GM12875 (cell line): Measurements from ENCODE around the gene PYM1.

Experiments
- H3K4me3 ChIP-seq: one replicate; pipeline ENCODE4 v1.5.1; 2011; ENCODE audit warnings: low read depth, low read length, control low read depth
- TF ChIP-seq, protein P1 (sequence below): IDR thresholded peaks from 2 replicates; pipeline ENCODE4 v1.5.1; 2011; ENCODE audit warnings: low read depth, mild to moderate bottlenecking, control low read depth, inconsistent platforms, low read length, moderate library complexity, borderline replicate concordance; ENCODE audit not compliant: insufficient read depth

The PYM1 gene

GRCh38 chr12:55933169-55933798, 5.6 kb upstream of the PYM1 start:
- no peak overlapping the region for H3K4me3 ChIP-seq
- TF ChIP-seq, protein P1, sequence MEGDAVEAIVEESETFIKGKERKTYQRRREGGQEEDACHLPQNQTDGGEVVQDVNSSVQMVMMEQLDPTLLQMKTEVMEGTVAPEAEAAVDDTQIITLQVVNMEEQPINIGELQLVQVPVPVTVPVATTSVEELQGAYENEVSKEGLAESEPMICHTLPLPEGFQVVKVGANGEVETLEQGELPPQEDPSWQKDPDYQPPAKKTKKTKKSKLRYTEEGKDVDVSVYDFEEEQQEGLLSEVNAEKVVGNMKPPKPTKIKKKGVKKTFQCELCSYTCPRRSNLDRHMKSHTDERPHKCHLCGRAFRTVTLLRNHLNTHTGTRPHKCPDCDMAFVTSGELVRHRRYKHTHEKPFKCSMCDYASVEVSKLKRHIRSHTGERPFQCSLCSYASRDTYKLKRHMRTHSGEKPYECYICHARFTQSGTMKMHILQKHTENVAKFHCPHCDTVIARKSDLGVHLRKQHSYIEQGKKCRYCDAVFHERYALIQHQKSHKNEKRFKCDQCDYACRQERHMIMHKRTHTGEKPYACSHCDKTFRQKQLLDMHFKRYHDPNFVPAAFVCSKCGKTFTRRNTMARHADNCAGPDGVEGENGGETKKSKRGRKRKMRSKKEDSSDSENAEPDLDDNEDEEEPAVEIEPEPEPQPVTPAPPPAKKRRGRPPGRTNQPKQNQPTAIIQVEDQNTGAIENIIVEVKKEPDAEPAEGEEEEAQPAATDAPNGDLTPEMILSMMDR: no peak

- H3K4me3 ChIP-seq: peak overlapping the region; percentile 90
- TF ChIP-seq, protein P1: no peak
Observed at GRCh38 chr12:55932551-55932910, 4.8 kb upstream of the PYM1 start.

DNA sequence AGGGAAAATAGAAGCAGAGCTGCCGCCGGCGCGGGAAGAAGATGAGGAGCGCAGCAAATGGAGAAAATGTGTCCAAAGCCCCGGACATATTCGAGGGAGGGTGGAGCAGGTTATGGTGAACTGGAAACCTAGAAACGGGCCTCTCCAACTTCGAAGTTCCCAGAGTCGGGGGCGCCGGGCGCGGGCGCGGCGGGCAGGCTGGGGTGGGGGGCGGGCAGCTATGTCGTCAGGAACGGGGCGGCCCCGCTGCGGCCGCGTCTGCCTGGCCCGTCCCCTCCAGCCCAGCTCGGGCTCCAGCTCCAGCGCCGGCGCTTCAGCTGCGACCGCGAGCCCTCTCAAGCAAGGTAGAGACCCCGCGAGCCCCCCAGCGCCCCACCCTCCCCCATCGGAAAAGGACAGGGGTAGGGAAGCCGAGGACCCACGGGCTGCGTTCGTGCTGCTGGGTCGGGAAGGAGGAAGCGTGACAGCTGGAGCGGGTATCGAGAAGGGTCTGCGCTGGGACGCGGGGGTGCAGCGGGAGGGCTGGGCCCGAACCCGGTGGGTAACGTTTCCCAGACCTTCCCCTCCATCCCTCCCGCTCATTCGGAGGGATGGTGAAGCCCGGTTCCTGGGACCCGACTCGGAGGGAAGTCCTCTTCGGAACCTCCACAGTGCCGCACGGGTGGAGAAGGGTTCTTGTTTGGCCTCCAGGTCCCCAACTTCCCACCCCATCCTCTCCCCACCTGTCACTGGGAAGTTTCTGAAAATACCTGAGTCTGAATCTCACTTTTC, 4.3 kb upstream of the PYM1 start:
- TF ChIP-seq, protein P1: no peak
- H3K4me3 ChIP-seq: peak overlapping the region; percentile 90

GRCh38 chr12:55931317-55931779, 3.7 kb upstream of the PYM1 start:
- peak overlapping the region; percentile 90 for H3K4me3 ChIP-seq
- TF ChIP-seq, protein P1: no peak

- H3K4me3 ChIP-seq: peak within 1 kb of the TSS; percentile 90
- TF ChIP-seq, protein P1: peak; percentile 63
Observed at GRCh38 chr12:55930771-55931316, 3.1 kb upstream of the PYM1 start, which contains the start of gene DGKA. Gene DGKA (plus strand): TSS chr12:55931162. CDS start chr12:55936504, 5,342 bp downstream.

DNA sequence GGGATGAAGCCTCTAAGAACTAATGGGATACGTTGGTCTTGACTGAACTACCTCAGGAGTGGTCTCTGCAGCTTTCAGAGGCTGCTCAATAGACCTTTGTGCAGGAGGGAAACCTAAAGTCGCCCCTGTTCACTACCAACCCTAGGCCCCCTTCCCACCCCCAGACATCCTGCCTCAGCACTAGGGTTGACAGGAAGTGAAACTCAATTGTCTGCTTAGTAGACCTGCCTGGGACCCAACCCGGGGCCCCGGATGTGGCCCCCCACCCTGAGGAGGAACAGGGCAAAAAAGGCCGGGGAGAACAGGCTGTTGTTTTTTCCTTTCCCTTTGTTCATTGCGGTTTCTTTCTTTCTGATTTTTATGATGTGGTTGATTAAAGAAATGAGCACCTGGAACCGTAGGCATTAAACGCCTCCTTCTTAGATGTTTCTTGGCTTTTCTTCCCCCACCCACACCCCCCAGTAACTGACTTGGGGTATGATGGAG, 1.7 kb upstream of the PYM1 start:
- TF ChIP-seq, protein P1: no peak
- H3K4me3 ChIP-seq: peak overlapping the region; percentile 29
